ENCODE results near the gene SLC35E3. TPM values are rescaled to one million over a fixed set of nuclear protein-coding genes. Genes with fewer than 3 reads are reported as not detected.

SLC35E3 gene
- total RNA-seq, 6 experiments from 2014 or later, result 2.4 to 7.7 (median 6.7) TPM

GRCh38 chr12:68739891-68740290 lies 6.1 kb upstream of the SLC35E3 start:
- no peak for ATAC-seq
- TF ChIP-seq POLR2A (IDR thresholded peaks at IDR 0.05), result no peak
- no peak for TF ChIP-seq CTCF (IDR thresholded peaks at IDR 0.05)
- intact Hi-C loops (cut with DNase I), result no loop called here

GRCh38 chr12:68743356-68743755 lies 2.6 kb upstream of the SLC35E3 start:
- Histone ChIP-seq H3K9me3 (no peaks in the 10 kb centered on the region), H3K4me3 (no peak overlapping the region), H3K4me1 (peaks cover 0 to 14% (median 6%) of the 10 kb centered on the region in 4 donors), H3K36me3 (no peaks in the 10 kb centered on the region), H3K27ac (no peak overlapping the region), H3K27me3 (no peaks in the 10 kb centered on the region)
- 93% methylated on average over 2 of the region's 2 CpGs for WGBS (ENCODE audit: insufficient coverage, low coverage, low lambda C conversion rate, missing lambda C conversion rate)
- intact Hi-C loops (cut with DNase I), result no loop called here
- no peak for DNase-seq
- ATAC-seq, result no peak
- TF ChIP-seq POLR2A (IDR thresholded peaks at IDR 0.05) (no peak), CTCF (IDR thresholded peaks at IDR 0.05) (no peak)

More at GRCh38 chr12:68739891-68740290, 6.1 kb upstream of the SLC35E3 start:
- DNase-seq, result no peak
- H3K4me3 ChIP-seq, result no peak overlapping the region
- no peaks in the 10 kb centered on the region for H3K4me1 ChIP-seq
- peaks cover 0 to 12% (median 0%) of the 10 kb centered on the region in 4 donors for H3K36me3 ChIP-seq
- no peak overlapping the region for H3K27ac ChIP-seq
- H3K9me3 ChIP-seq, result no peaks in the 10 kb centered on the region
- H3K27me3 ChIP-seq, result no peaks in the 10 kb centered on the region
- 76% methylated on average over 6 of the region's 6 CpGs for WGBS (ENCODE audit: insufficient coverage, low coverage, low lambda C conversion rate, missing lambda C conversion rate)

- H3K36me3 ChIP-seq, result peaks cover 0 to 1% (median 0%) of the 10 kb centered on the region in 4 donors
- H3K9me3 ChIP-seq, result no peaks in the 10 kb centered on the region
- ATAC-seq (peak; percentile 0 to 10 (median 2)), DNase-seq (no peak)
- H3K27me3 ChIP-seq, result no peaks in the 10 kb centered on the region
- intact Hi-C loops (cut with DNase I), result no loop called here
- TF ChIP-seq POLR2A (IDR thresholded peaks at IDR 0.05) (no peak), CTCF (IDR thresholded peaks at IDR 0.05) (no peak)
- peak overlapping the region; percentile 28 to 80 (median 66) for H3K27ac ChIP-seq
- 31% methylated on average over 9 of the region's 9 CpGs for WGBS (ENCODE audit: insufficient coverage, low coverage, low lambda C conversion rate, missing lambda C conversion rate)
- peaks cover 0 to 14% (median 6%) of the 10 kb centered on the region in 4 donors for H3K4me1 ChIP-seq
- peak overlapping the region; percentile 76 to 84 (median 80) for H3K4me3 ChIP-seq
These were observed 536 bp upstream of the SLC35E3 start for GRCh38 chr12:68745376-68745903.

GRCh38 chr12:68746572-68747180 lies 700 bp downstream of the SLC35E3 start:
- DNase-seq (peak; percentile 67 to 76 (median 71)), ATAC-seq (peak; percentile 65 to 70 (median 68))
- Histone ChIP-seq H3K9me3 (no peaks in the 10 kb centered on the region), H3K27me3 (no peaks in the 10 kb centered on the region), H3K4me3 (peak overlapping the region; percentile 76 to 84 (median 80)), H3K36me3 (peaks cover 0 to 4% (median 0%) of the 10 kb centered on the region in 4 donors), H3K27ac (peak overlapping the region; percentile 28 to 80 (median 66)), H3K4me1 (peaks cover 0 to 14% (median 6%) of the 10 kb centered on the region in 4 donors)
- no peak for TF ChIP-seq CTCF (IDR thresholded peaks at IDR 0.05)
- intact Hi-C loops (cut with DNase I), result no loop called here
- under 1% methylated on average over 15 of the region's 15 CpGs for WGBS (ENCODE audit: insufficient coverage, low coverage, low lambda C conversion rate, missing lambda C conversion rate)

Measured in right lobe of liver (tissue), 6 donors.